HG02623 (cell line): ENCODE measurements around the gene WNT3A.
A peak's percentile ranks its signal among the peaks of the same experiment; 100 is the strongest.

ENCODE experiments used
- ATAC-seq: cut with Tn5 transposase; IDR thresholded peaks from one replicate; pipeline ENCODE4 v1.9.1; 2021; ENCODE audit warnings: moderate library complexity; ENCODE audit not compliant: unreplicated experiment

Gene WNT3A

DNA sequence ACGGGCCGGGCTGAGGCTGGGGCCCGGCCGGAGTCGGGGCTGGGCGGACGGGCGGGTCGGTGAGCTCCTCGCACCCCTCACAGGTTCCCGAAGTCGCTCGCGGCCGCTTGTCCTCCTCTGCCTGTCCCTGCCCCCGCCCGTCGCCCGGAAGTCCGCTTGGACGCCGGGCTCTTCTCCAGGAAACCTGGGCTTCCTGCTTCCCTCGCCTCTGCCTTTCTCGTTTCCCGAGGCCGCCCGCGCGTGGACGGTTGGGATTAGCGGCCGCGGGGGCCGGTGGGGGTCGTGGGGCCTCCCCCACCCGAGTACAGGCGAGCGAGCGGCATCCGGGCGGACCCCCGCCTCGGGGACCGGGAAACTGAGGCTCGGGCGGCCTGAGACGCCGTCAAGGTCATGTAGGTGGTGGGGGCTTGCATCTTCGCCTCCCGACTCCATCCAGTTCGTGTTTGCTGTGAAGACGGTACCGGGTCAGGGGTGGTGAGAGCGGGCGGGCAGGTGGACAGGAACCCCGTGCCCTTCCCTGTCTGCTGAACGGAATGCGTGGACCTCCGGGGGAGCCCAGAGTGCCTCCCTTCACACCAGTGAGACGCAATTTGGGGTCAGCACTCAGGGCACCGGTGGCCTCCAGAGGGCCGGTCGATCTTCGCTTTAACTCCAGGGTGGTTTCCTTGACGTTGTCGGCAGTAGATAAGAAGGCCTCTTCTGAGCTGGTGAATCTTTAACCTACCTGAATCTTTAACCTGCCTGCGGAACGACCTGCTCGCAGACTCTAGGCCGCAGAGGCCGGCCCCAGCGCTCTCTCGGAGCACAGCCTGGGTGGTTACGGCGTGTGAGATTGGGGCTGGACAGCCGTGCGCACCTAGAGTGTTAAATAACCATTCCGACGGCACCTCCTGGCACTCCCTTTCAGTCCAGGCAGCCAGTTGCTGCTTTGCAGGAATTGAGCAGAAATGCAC, 76.4 kb downstream of the WNT3A start:
- peak; percentile 8 for ATAC-seq

DNA sequence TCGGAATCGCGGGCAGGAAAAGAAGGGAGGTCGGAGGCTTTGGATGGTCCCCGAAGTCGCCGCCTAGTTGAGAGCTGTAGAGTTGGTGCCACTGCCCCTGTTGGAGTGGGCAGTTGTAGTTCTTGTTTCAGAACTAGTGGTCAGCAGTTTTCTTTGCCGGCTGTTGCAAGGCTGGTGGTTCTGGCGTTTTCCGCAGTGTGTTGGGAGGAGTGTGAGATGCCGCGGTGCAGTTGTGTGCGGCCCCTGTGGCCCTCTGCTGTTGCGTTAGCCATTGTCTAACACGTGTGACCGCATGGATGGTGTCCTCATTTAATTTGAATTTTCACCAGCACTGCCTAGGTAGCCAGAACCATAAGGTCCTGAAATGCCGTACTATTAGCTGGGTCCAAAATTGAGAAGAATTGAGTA, 77.1 kb downstream of the WNT3A start:
- ATAC-seq: no peak

DNA sequence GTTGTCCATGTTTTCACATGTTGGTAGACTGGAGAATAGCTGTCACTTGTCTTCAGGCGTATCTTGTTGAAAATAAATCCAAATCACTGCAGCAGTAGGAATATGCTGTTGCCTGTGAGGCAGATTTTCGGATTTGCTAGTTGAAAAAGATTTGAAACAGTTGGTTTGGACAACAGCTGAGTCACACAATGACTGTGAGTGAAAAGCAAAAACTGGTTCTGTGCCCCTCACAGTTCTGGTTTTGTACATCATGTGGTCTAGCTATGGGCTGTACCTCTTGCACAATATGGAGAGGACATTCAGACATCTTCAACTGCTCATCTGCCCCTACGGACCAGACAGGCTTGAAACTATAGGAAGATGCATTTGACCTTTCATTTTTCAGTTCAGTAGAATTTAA, 77.5 kb downstream of the WNT3A start:
- ATAC-seq: no peak

DNA sequence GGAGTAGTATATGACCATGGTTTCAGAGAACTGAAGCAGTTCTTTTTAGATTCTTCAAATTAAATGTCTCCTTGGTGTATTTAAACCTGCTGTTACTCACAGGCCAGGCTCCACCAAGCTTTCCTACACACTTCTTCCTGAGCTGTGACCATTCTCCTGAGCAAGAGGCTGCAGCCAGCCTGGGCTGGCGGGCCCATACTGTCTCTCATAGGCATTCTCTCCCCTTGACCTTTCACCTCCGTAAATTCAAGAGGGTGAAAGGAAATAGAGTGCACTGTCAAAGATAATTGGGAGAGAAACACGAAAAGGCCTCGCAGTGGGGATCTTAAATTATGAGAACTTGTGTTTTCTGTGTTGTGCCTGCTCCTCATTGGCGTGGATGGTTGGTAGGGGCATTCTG, 78.0 kb downstream of the WNT3A start:
- no peak for ATAC-seq

DNA sequence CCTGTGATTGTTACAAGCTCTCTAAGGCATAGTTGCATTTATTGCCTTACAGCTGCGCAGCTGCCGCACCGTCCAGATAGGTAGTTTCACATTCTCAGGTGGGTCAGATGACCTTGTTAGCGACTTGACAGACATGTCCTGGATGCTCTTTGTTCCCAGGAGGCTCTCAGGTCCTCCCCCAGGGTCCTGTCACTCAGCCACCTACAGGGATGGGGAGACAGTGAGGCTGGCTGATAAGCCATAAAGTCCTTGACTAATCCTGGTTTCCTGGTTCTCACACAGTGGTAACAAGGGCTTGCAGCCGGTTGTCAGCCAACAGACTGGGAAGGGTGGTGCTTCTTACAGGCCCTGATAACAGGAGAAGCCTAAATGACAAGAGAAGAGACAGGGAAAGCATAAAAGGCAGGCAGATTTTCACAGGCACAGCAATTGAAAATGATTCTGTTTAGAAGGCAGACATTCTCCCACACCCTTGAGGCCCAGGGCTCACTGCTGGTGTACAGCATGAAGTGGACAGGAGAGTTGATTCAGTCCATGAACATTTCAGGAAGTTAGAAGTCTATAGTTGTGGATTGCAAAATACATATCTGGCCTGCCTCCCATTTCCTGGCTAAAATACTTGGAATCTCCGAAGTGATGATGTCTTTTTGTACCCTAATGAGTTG, 78.6 kb downstream of the WNT3A start:
- no peak for ATAC-seq

DNA sequence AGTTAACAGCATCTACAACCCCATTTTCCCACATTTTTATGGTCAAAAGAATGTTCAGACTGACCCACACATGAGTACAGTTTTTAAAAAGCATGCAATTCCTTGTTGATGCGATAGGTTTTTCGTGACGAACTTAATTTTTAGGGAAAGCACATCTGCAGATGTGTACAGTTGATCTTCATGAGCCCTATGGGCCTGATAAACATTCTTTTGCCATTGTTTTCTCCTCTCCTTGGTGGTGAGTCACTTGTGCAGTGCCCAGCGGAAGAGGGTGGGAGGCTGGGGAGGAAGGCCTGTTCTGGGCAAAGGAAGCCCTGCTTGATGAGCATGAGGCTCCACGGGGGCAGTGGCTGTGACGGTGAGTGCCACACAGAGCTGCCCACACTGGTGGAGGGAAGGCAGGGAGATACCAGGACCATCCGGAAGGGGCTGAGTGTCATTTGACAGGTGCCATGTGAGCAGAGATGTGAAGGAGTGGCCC, 81.0 kb downstream of the WNT3A start:
- ATAC-seq: no peak

DNA sequence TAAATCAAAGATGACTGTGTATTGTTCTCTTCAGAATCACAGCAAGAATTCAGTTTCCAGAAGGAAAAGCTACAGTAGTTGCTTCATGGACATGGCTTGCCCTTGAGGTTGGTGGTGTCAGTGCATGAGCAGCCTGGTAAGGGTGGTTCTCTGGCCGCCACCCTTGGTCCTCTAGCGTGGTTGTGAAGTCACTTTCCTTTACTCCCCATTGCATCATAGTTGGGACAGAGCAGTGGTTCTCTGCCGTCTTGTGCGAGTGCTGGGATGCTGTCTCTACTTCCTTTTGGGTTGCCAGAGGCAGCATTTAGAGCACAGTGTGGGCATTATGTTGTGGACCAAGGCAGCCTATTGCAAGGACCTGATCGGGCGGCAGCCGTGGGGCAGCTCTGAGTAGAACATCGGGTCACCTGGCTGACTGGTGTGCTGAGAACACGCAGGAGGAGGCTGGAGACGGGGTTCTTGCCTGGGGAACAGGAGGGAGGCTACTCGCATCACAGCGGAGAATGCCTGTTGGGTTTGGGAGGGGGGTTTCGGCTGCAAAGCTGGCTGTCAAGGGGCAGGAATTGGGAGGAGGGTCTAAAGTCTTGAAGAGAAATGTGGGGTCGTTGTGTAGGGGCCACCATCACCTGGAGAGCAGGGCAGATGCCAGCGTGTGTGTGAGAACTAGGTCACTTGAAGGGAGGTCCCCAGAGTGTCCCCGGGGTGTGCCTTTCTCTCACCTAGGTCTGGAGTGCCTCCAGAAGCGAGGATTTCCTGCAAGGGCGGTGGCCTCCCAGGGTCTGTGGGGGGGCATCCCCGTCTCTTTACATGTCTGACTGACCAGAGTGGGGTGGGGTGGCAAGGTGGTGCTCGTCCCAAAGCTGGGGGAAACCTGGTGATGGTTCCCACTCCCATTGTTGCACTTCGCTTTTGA, 82.0 kb downstream of the WNT3A start:
- ATAC-seq: no peak

DNA sequence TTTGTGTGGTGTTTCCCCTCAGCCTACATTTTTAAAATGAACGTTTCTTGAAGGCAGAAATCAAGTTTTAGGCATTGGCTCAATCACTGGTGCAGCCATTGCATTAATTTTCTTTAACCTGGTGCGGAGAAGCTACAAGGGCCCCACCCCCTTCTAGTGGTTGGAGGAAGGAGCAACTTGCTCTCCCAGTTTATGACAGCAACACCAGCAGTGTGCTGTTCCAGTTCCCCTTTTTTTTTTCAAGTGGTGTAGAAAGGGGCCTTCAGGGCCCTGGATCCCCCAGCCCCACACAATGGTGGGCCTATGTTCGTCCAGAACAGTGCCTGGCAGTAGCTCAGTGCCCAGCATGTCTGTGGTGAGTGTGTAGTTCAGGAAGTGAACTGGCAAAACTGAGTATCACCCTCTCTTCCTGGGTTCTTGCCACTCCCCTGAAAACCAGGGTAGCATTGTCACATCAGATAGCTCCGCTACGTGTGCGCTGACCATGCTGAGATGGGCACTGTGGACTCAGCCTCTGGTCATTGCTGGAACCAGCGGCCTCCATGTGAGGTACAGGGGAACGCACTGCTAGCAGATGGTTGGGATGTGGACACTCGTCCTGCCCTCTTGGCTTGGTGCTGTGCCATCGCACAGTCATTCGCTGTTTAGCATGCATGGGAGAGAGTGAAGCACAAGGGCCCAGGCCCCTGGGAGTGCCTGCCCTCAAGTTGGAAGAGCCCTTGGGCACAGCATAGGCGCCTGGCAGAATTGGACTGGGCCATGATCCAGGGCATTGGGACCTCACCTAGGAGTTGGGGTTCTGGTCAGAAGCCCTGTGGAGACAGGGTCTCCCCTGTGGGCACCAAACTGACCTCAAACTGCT, 83.0 kb downstream of the WNT3A start:
- no peak for ATAC-seq

DNA sequence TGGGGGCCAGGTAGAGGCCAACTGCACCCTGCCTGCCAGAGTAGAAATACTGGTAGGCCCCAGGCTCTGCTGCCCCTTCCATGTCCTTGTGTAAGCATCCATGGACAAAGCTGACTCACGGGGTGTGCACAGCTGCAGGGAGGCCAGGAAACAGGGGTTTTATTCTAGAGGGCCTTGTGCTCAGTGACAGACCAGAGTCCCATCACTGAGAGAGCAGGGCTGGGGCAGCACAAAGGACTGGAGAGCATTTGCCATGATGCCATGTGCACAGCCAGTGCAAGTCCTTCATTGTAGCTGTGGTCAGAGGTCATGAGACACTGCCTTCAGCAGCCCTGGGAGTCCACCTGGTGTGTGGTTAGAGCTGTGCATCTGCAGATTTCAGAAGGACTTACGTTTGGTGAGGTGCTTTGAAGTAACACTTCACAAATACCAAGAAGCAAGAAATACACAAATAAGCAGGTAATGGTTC, 83.8 kb downstream of the WNT3A start:
- ATAC-seq: no peak

DNA sequence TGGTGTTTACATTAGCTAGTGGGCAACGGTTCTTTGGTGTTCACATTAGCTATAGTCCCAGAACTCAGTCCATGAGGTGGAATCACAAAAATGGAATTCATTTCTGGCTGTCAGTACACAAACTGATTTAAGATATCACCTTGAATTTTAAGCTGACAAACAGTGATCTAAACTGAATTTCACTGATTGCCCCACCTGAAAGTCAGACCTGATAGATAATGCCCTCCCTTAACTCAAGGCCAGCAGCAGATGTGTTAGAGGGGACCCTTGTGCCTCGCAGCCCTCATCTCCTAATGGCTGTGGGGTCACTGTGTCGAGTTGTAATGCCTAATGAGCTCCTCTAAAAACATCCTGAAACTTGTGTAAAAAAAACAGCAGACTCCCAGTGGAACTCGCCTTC, 84.3 kb downstream of the WNT3A start:
- no peak for ATAC-seq

DNA sequence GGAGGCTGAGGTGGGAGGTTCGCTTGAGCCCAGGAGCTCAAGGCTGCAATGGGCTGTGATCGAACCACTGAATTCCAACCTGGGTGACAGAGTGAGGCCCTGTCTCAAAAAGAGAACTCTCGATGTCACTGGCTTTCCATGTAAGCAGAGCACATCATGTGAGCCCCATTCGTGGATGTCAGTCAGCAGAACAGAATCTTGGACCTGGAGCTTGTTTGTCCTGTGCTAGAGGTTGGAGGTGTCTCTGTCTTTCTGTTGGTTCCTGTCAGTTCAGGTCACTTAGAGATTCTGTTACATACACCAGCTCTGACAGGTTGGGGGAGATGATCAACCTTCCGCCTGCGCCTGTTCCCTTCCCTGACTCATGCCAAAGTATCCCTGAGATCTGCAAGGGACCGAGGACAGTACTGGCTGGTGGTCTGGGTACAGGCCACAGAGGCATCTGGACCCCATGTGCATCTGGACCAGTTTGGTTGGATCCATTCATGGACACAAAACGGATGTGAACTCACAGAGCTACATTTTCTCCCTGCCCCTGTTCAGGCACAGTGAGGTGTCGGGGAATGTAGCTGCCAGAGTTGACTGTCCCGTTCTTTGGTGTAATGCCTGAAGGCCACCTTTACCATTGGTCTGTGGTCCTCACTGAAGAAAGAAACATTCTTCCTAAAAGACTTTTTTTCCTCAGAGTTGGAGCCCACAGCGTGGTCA, 85.7 kb downstream of the WNT3A start:
- no peak for ATAC-seq

DNA sequence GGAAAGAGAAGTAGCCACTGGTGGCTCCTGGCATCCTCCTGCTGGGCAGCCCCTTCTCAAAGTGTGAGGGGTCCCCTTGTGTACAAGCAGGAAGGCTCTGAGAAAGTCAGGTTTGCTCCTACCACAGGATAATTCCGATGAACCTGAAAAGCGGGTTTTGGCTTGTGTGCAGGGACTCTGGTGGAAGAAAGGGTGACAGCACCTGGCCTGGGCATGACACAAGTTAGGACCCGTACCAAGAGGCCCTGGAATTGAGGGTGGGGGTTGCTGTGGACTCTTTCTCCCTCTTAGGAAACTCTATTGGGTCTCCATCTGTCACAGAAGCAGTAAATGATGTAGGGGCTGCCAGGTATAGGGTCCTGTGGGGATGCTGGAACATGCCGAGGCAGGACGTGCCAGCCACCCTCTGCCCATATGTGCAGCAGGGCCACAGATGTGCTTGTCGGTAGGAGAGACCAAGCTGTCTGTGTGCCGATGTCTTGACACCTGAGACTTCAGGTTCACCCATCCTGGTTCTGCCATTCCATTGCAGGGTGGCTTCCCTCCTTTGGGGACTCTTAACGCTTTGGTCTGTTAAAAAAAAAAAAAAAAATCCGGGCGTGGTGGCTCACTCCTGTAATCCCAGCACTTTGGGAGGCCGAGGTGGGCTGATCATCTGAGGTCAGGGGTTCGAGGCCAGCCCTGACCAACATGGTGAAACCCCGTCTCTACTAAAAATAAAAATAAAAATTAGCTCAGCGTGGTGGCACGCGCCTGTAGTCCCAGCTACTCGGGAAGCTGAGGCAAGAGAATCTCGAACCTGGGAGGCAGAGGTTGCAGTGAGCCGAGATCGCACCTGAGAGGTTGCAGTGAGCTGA, 86.5 kb downstream of the WNT3A start:
- ATAC-seq: no peak

DNA sequence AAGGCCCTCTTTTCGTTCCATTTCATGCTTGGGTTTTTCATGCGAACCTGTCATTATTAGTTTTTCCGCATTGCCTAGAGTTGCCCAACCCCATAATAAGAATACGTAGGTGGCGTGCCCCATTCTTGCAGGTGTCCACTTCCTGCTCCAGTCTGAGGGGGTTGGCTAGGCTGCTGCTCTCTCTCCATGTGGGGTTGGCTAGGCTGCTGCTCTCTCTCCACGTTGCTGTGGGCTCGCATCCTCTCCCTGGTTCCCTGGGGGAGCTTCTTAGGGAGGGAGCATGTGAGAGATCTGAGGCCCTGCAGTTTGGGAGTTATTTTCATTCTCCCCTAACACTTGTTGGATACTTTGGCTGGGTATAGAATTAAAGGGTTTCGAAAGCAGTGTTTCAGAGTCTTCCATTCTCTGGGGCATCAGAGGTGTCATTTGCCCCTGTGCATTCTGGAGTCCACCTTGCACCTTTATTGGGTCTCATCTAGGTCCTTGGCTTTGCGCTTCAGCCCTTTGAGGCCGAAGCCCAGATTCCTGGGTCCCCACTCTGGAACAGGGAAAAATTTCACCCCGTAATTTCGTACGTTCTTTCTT, 87.7 kb downstream of the WNT3A start:
- no peak for ATAC-seq

DNA sequence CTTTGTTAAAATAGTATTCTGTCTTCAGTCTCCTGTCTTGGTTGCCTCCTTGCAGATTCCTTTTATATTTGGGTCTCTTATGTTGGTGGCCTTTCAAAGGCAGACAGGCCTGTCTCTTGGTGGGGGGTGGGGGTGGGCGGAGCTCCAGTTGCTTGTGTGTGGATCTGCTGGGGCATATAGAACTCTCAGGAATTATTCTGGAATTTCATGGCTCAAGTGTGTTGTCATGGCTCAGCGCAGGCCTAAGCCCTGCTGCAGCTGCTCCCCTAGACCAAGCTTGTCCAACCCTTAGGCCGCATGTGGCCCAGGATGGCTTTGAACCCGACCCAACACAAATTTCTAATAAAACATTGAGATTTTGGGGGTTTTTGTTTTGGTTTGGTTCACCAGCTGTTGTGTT, 88.4 kb downstream of the WNT3A start:
- ATAC-seq: no peak

DNA sequence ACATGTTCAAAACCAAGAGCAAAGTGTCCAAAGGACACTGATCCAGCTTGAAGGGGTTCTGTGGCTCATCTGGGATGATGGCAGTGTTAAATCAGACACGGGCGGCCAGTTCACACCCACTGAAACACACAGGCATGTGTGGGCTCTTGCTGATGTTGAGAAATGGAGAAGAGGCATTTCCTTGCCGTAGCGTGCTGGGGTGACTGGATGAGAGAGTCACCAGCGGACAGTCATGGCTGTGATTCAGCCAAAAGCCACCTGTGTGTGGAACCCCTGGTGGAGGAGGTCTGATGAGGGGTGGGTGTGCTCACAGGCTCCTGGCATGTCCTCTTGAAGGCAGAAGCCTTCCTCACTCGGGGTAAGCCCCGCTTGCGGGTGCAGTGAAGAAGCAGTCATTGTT, 89.1 kb downstream of the WNT3A start:
- no peak for ATAC-seq

DNA sequence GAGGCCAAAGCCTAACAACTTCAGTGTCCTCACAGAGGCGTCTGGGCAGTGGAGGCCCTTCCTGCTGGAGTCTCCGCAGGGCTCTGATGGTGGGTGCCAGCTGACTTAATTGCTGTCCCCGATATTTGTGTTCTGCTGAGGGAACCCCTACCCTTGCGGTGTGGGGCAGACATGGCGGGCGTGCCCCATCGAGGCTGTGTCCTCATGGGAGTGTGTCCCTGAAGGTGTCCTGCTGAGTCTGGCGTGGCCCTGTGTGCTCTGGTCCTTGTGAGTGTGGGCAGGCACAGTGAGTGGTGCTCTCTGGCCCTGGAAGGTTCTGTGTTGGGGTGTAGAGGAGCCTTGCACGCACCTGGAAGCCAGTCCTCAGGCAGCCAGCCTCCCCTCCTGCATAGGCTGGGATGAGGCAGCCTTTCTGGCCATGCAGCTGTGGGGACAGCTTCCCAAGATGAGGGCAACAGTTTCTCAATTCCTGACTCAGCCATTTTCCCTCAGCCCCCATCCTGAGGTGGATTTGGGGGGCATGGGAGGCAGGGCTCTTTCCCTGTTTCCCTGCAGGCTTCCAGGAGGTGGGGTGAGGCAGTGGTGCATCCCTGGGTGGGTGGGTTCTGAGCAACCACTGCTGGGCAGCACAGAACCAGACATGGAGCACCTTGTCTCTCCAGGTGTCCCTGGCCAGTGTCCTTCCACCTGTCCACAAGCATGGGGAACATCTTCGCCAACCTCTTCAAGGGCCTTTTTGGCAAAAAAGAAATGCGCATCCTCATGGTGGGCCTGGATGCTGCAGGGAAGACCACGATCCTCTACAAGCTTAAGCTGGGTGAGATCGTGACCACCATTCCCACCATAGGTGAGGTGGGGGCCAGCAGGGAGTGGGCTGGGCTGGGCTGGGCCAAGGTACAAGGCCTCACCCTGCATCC, 89.9 kb downstream of the WNT3A start:
- no peak for ATAC-seq
